Measurements from ENCODE around the gene HIPK2. TPM values are rescaled to one million over a fixed set of nuclear protein-coding genes. Genes with fewer than 3 reads are reported as not detected.

Gene HIPK2
- total RNA-seq, 1 donor from 2014 or later = 61.5 TPM

DNA sequence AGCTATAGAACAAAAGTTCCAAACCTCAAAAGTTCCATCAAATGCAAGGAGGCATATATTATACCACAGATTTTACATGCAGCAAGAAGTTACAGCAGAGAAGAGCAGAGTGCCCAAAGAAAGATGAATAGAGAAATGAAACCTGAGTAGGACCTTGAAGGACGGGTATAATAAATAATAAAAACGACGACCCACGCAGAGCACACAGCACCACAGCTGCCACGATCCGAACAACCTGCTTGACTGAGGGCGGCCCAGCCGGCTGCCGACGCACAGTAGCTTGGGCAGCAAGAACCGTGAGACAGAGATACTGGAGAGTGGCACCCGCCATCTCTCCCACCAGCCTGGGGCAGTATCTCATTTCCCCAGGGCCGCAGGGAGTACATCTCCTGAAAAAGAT lies 79.0 kb downstream of the HIPK2 start:
- Mint-ChIP-seq H3K27ac (ENCODE audit: unreplicated experiment) (no peak overlapping the region), H3K36me3 (ENCODE audit: low read depth) (no peaks in the 10 kb centered on the region), H3K4me1 (peaks cover 28% of the 10 kb centered on the region), H3K27me3 (ENCODE audit: low read depth) (no peaks in the 10 kb centered on the region), H3K9me3 (no peaks in the 10 kb centered on the region), H3K4me3 (no peak overlapping the region)
- TF ChIP-seq, protein P1, sequence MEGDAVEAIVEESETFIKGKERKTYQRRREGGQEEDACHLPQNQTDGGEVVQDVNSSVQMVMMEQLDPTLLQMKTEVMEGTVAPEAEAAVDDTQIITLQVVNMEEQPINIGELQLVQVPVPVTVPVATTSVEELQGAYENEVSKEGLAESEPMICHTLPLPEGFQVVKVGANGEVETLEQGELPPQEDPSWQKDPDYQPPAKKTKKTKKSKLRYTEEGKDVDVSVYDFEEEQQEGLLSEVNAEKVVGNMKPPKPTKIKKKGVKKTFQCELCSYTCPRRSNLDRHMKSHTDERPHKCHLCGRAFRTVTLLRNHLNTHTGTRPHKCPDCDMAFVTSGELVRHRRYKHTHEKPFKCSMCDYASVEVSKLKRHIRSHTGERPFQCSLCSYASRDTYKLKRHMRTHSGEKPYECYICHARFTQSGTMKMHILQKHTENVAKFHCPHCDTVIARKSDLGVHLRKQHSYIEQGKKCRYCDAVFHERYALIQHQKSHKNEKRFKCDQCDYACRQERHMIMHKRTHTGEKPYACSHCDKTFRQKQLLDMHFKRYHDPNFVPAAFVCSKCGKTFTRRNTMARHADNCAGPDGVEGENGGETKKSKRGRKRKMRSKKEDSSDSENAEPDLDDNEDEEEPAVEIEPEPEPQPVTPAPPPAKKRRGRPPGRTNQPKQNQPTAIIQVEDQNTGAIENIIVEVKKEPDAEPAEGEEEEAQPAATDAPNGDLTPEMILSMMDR (conservative IDR thresholded peaks at IDR 0.05) = no peak
- DNase-seq (ENCODE audit: low read depth, low spot score) = no peak

DNA sequence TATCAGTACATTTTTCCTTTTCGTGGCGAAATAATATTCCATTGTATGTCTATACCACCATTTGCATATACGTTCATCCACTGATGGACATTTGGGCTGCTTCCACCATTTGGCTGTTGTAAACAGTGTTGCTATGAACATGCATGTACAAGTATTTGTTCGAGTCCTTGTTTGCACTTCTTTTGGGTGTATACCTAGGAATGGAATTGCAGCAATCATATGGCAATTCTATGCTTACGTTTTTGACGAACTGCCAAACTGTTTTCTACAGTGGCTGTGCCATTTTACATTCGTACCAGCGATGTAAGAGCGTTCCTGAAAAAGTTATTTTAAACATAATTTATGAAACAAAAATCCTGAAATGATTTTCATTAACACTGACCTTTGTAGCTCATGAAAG lies 79.5 kb downstream of the HIPK2 start:
- Mint-ChIP-seq H3K4me3 (no peak overlapping the region), H3K9me3 (no peaks in the 10 kb centered on the region), H3K4me1 (peaks cover 28% of the 10 kb centered on the region), H3K36me3 (ENCODE audit: low read depth) (no peaks in the 10 kb centered on the region), H3K27me3 (ENCODE audit: low read depth) (no peaks in the 10 kb centered on the region), H3K27ac (ENCODE audit: unreplicated experiment) (no peak overlapping the region)
- no peak for DNase-seq (ENCODE audit: low read depth, low spot score)
- TF ChIP-seq, protein P1 (conservative IDR thresholded peaks at IDR 0.05) = no peak

DNA sequence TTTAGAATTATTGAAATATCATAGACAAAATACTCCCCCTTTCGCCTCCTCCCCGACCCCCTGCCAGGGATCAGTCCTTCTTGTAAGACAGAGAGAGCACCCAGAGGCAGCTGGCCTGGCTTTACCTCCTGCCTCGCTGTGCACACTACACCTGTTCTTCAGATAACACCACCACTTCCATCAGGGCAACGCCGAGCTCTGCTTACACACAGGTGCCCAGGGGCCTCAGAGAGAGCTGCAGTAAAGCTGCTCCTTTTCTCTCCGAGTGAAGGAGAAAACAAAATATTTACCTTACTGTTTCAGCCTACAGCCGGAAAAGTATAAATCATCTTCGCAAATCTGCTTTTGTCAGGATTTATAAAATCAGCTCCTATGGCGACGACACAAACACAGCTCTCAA lies 80.7 kb downstream of the HIPK2 start:
- Mint-ChIP-seq H3K36me3 (ENCODE audit: low read depth) (no peaks in the 10 kb centered on the region), H3K4me1 (peaks cover 24% of the 10 kb centered on the region), H3K4me3 (no peak overlapping the region), H3K27me3 (ENCODE audit: low read depth) (no peaks in the 10 kb centered on the region), H3K9me3 (no peaks in the 10 kb centered on the region), H3K27ac (ENCODE audit: unreplicated experiment) (peak overlapping the region; percentile 57)
- DNase-seq (ENCODE audit: low read depth, low spot score) = no peak
- TF ChIP-seq, protein P1 (conservative IDR thresholded peaks at IDR 0.05) = no peak

DNA sequence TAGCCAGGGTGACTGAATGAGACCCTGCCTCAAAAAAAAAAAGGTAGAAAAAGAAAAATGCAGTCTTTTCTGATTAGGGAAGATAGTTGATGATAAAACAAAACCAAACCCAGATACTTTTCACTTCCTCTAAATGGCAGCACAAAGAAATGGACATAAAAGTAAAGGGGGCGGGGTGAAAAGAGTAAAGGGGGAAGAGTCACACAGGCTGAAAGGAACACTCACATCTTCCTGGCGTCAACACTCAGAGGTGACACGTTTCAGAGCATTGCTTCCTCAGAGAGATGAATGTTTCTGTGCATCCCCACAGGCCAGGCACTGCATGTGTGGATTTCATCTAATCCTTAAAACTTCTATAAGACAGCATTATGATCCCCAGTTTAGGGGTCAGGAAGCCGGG lies 81.2 kb downstream of the HIPK2 start:
- H3K4me1 Mint-ChIP-seq = peaks cover 21% of the 10 kb centered on the region
- TF ChIP-seq, protein P1 (conservative IDR thresholded peaks at IDR 0.05) = no peak
- H3K9me3 Mint-ChIP-seq = no peaks in the 10 kb centered on the region
- no peaks in the 10 kb centered on the region for H3K27me3 Mint-ChIP-seq (ENCODE audit: low read depth)
- no peak for DNase-seq (ENCODE audit: low read depth, low spot score)
- no peak overlapping the region for H3K27ac Mint-ChIP-seq (ENCODE audit: unreplicated experiment)
- no peak overlapping the region for H3K4me3 Mint-ChIP-seq
- H3K36me3 Mint-ChIP-seq (ENCODE audit: low read depth) = no peaks in the 10 kb centered on the region

DNA sequence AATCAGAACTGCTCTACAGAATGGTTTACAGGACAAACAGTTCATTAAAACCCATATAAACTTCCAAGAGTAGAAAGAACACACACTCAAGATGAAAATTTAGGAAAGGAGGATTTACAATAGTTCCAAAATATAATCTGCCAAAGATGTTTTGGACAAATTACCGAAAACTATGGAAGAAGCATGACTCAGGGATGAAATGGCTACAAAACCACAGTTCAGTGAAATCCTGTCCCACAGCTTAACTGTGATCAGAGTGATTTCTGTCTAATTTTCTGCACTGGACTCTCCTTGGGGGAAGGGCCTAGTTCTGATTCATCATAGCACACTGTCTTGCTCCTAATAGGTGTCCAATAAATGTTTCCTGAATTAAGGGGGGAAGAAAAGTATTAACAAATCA lies 82.2 kb downstream of the HIPK2 start:
- Mint-ChIP-seq H3K27me3 (ENCODE audit: low read depth) (no peaks in the 10 kb centered on the region), H3K4me1 (peaks cover 18% of the 10 kb centered on the region), H3K36me3 (ENCODE audit: low read depth) (no peaks in the 10 kb centered on the region), H3K9me3 (no peaks in the 10 kb centered on the region), H3K27ac (ENCODE audit: unreplicated experiment) (no peak overlapping the region), H3K4me3 (no peak overlapping the region)
- no peak for DNase-seq (ENCODE audit: low read depth, low spot score)
- TF ChIP-seq, protein P1 (conservative IDR thresholded peaks at IDR 0.05) = no peak

DNA sequence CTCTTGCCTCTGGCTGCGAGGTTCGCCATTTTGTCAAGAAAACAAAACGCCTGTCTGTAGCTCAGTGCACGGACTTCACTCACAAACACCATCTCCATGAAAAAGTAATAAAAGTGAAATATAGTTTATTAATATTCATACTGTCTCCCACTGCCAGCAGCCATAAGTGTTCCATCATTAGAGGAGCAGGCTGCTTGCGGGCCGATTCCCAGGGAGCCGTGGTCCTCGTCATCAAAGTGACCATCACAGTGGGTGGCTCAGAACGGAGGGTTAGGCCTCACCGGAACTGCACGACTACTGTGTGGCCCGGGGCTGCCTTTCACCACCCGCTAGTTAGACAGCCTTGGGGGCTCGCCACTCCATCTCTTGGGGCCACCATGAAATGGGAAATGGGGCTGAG lies 82.7 kb downstream of the HIPK2 start:
- Mint-ChIP-seq H3K4me3 (no peak overlapping the region), H3K27ac (ENCODE audit: unreplicated experiment) (no peak overlapping the region), H3K27me3 (ENCODE audit: low read depth) (no peaks in the 10 kb centered on the region), H3K9me3 (no peaks in the 10 kb centered on the region), H3K4me1 (peaks cover 12% of the 10 kb centered on the region), H3K36me3 (ENCODE audit: low read depth) (peaks cover 2% of the 10 kb centered on the region)
- no peak for DNase-seq (ENCODE audit: low read depth, low spot score)
- TF ChIP-seq, protein P1 (conservative IDR thresholded peaks at IDR 0.05) = no peak
